ENCODE data around the gene POLE2. TPM values are rescaled to one million over a fixed set of nuclear protein-coding genes. Genes with fewer than 3 reads are reported as not detected.
"Not testable (repeated sequence)": the region's sequence is repeated elsewhere in the genome, so short reads cannot be mapped to it uniquely, and the experiment has no call there.

POLE2 gene
- total RNA-seq, 2 experiments from 2014 or later, result 28.6 to 30.3 TPM

DNA sequence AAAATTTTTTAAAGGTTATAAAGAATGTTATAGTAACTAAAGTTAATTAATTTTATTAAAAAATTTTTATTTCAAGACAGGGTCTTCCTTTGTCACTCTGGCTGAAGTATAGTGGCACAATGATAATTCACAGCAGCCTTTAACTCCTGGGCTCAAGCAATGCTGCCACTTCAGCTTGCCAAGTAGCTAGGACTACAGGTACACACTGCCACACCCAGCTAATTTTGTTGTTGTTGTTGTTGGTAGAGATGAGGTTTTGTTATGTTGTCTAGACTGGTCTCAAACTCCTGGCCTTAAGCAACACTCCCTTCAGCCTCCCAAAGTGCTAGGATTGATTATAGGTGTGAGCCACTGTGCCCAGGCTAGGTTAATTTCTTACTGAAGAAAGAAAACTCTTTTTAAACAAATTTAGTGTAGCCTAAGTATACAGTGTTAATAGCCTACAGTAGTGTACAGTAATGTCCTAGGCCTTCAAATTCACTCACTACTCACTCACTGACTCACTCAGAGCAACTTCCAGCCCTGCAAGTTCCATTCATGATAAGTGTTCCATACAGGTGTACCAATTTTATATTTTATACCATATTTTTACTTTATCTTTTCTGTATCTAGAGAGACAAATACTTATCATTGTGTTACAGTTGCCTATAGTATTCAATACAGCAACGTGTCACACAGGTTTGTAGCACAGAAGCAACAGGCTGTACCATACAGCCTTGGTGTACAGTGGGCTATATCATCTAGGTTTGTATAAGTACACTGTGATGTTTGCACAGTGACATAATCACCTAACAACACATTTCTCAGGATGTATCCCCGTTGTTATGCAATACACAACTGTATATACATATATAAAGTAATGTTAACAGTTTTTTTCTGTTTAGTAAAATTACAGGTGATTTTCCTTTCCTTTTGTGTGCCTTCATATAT, 28.2 kb downstream of the POLE2 start:
- POLR2A ChIA-PET, result interaction anchor here (0.6 to 1.3 kb wide), 4 partner anchors 11 to 868 kb away, joined by 3 to 5 read pairs (median 4); no protein-coding TSS in a partner anchor
- no TSS peak for BruUV-seq (replicated peaks)
- no peak for DNase-seq (ENCODE audit: low spot score)
- Histone ChIP-seq H3K36me3 (ENCODE audit: insufficient read depth, low read length) (peaks cover 35% of the 10 kb centered on the region; the same call in 1 of the 2 replicates), H3K27ac (ENCODE audit: low read depth, low read length, poor library complexity, severe bottlenecking) (no peak overlapping the region), H2AFZ (ENCODE audit: low read length) (no peak overlapping the region), H3K9me2 (ENCODE audit: insufficient read depth, low read length) (no peaks in the 10 kb centered on the region), H3K4me1 (ENCODE audit: insufficient read depth, low read length, poor library complexity, severe bottlenecking) (no peaks in the 10 kb centered on the region), H4K20me1 (ENCODE audit: insufficient read depth, low read length) (no peaks in the 10 kb centered on the region), H3K79me2 (ENCODE audit: insufficient read depth, low read depth, low read length) (no peaks in the 10 kb centered on the region), H3K4me3 (ENCODE audit: low read depth, low read length, poor library complexity, severe bottlenecking) (no peak overlapping the region), H3K4me2 (ENCODE audit: low read length) (no peak overlapping the region), H3K9me3 (ENCODE audit: low read length) (no peaks in the 10 kb centered on the region)
- CTCF ChIA-PET (ENCODE audit: unreplicated experiment), result no interaction called here
- intact Hi-C loops (cut with micrococcal nuclease; ENCODE audit: unreplicated experiment), result no loop called here
- no peak for TF ChIP-seq EZH2phosphoT487 (IDR thresholded peaks at IDR 0.05; ENCODE audit: borderline replicate concordance, low read depth, low read length)
- TF ChIP-seq, protein P1, sequence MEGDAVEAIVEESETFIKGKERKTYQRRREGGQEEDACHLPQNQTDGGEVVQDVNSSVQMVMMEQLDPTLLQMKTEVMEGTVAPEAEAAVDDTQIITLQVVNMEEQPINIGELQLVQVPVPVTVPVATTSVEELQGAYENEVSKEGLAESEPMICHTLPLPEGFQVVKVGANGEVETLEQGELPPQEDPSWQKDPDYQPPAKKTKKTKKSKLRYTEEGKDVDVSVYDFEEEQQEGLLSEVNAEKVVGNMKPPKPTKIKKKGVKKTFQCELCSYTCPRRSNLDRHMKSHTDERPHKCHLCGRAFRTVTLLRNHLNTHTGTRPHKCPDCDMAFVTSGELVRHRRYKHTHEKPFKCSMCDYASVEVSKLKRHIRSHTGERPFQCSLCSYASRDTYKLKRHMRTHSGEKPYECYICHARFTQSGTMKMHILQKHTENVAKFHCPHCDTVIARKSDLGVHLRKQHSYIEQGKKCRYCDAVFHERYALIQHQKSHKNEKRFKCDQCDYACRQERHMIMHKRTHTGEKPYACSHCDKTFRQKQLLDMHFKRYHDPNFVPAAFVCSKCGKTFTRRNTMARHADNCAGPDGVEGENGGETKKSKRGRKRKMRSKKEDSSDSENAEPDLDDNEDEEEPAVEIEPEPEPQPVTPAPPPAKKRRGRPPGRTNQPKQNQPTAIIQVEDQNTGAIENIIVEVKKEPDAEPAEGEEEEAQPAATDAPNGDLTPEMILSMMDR (conservative IDR thresholded peaks at IDR 0.05; ENCODE audit: low read length), result no peak

DNA sequence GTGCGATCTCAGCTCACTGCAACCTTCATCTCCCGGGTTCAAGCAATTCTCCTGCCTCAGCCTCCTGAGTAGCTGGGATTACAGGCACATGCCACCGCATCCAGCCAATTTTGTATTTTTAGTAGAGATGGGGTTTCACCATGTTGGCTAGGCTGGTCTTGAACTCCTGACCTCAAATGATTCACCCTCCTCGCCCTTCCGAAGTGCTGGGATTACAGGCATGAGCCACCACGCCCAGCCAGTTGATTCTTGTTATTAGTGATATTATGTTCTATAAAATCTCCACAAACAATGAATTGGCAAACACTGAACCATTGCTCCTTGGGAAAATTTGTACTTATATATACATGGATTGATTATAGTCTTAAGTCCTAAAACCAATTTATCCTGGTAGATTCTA, 30.5 kb downstream of the POLE2 start:
- H3K4me3 ChIP-seq (ENCODE audit: low read depth, low read length, poor library complexity, severe bottlenecking); H3K27ac ChIP-seq (ENCODE audit: low read depth, low read length, poor library complexity, severe bottlenecking); intact Hi-C loops (cut with micrococcal nuclease; ENCODE audit: unreplicated experiment); CTCF ChIA-PET (ENCODE audit: unreplicated experiment); DNase-seq (ENCODE audit: low spot score); H2AFZ ChIP-seq (ENCODE audit: low read length); H3K79me2 ChIP-seq (ENCODE audit: insufficient read depth, low read depth, low read length); H4K20me1 ChIP-seq (ENCODE audit: insufficient read depth, low read length); BruUV-seq (replicated peaks); H3K9me2 ChIP-seq (ENCODE audit: insufficient read depth, low read length); H3K4me1 ChIP-seq (ENCODE audit: insufficient read depth, low read length, poor library complexity, severe bottlenecking); H3K4me2 ChIP-seq (ENCODE audit: low read length); H3K9me3 ChIP-seq (ENCODE audit: low read length): not testable (repeated sequence)
- POLR2A ChIA-PET, result interaction anchor here (0.6 to 1.2 kb wide), 2 partner anchors 10 to 123 kb away, joined by 6 to 7 read pairs; no protein-coding TSS in a partner anchor
- peaks cover 36% of the 10 kb centered on the region for H3K36me3 ChIP-seq (ENCODE audit: insufficient read depth, low read length)

DNA sequence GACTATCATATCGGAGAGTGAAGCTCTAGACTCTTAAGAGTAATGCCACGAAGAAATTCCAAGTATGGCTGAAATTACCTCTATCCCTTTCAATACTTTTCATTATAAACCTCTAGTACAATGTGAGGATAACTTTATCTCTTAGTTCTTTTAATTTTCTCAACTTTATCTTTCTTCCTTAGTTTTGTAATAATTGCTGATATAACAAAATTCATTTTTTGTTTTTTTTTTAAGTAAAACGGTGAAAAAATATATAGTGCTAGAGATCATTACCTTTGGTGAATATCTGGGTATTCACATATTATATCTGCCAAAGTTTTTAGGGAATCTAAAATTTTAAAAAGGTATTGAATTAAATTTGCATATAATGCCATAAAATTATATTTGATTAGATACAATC, 33.5 kb downstream of the POLE2 start:
- Histone ChIP-seq H3K36me3 (ENCODE audit: insufficient read depth, low read length) (peaks cover 39% of the 10 kb centered on the region), H3K4me3 (ENCODE audit: low read depth, low read length, poor library complexity, severe bottlenecking) (no peak overlapping the region), H3K79me2 (ENCODE audit: insufficient read depth, low read depth, low read length) (peaks cover 7% of the 10 kb centered on the region; the same call in 1 of the 2 replicates), H3K4me2 (ENCODE audit: low read length) (no peak overlapping the region), H3K9me2 (ENCODE audit: insufficient read depth, low read length) (no peaks in the 10 kb centered on the region), H3K27ac (ENCODE audit: low read depth, low read length, poor library complexity, severe bottlenecking) (no peak overlapping the region), H3K9me3 (ENCODE audit: low read length) (no peaks in the 10 kb centered on the region), H4K20me1 (ENCODE audit: insufficient read depth, low read length) (no peaks in the 10 kb centered on the region), H2AFZ (ENCODE audit: low read length) (no peak overlapping the region), H3K4me1 (ENCODE audit: insufficient read depth, low read length, poor library complexity, severe bottlenecking) (no peaks in the 10 kb centered on the region)
- DNase-seq (ENCODE audit: low spot score), result no peak
- ChIA-PET CTCF (ENCODE audit: unreplicated experiment) (no interaction called here), POLR2A (interaction anchor here (0.6 to 0.7 kb wide), 3 partner anchors 27 to 885 kb away, joined by 3 read pairs; no protein-coding TSS in a partner anchor)
- no peak for TF ChIP-seq EZH2phosphoT487 (IDR thresholded peaks at IDR 0.05; ENCODE audit: borderline replicate concordance, low read depth, low read length)
- TF ChIP-seq, protein P1 (conservative IDR thresholded peaks at IDR 0.05; ENCODE audit: low read length), result no peak
- intact Hi-C loops (cut with micrococcal nuclease; ENCODE audit: unreplicated experiment), result no loop called here
- no TSS peak for BruUV-seq (replicated peaks)

Data from OCI-LY7 (cell line).